Endothelial cell (in vitro differentiated cells): ENCODE results near the gene NEGR1. TPM values are rescaled to one million over a fixed set of nuclear protein-coding genes. Genes with fewer than 3 reads are reported as not detected.

Source experiments
- DNase-seq: peaks from one replicate; pipeline ENCODE4 v3.0.0; 2021; ENCODE audit warnings: low spot score
- H3K27ac Mint-ChIP-seq: one replicate; pipeline ENCODE4 v1.8.0; 2021; ENCODE audit warnings: mixed read lengths, inconsistent platforms; ENCODE audit not compliant: unreplicated experiment
- H3K27me3 Mint-ChIP-seq: one replicate; pipeline ENCODE4 v1.8.0; 2021; ENCODE audit warnings: mild to moderate bottlenecking, moderate library complexity, mixed read lengths, inconsistent platforms; ENCODE audit not compliant: unreplicated experiment
- H3K36me3 Mint-ChIP-seq: one replicate; pipeline ENCODE4 v1.8.0; 2021; ENCODE audit warnings: mild to moderate bottlenecking, low read depth, mixed read lengths, inconsistent platforms; ENCODE audit not compliant: unreplicated experiment
- H3K4me1 Mint-ChIP-seq: one replicate; pipeline ENCODE4 v1.8.0; 2021; ENCODE audit warnings: mild to moderate bottlenecking, mixed read lengths, inconsistent platforms; ENCODE audit not compliant: unreplicated experiment
- H3K4me3 Mint-ChIP-seq: one replicate; pipeline ENCODE4 v1.8.0; 2021; ENCODE audit warnings: mild to moderate bottlenecking, mixed read lengths, inconsistent platforms; ENCODE audit not compliant: unreplicated experiment
- H3K9me3 Mint-ChIP-seq: one replicate; pipeline ENCODE4 v1.8.0; 2021; ENCODE audit warnings: mixed read lengths, inconsistent platforms; ENCODE audit not compliant: unreplicated experiment
- total RNA-seq: library from RNA; stranded (reverse); fragmentation: NEBNext Ultra II Directional; extraction: Animal tissue kit (Norgen Biotek cat#: 25700); gene quantifications from one replicate; pipeline ENCODE4 v1.2.1, GENCODE V29; 2021; ENCODE audit not compliant: unreplicated experiment
- TF ChIP-seq, protein P1 (sequence below): fragments of 200-600 bp; sonication (generic); IDR thresholded peaks from one replicate; pipeline ENCODE4 v1.5.0; 2021; ENCODE audit warnings: antibody characterized with exemption; ENCODE audit not compliant: unreplicated experiment

Gene NEGR1
- total RNA-seq, 1 donor from 2014 or later: 2.9 TPM

DNA sequence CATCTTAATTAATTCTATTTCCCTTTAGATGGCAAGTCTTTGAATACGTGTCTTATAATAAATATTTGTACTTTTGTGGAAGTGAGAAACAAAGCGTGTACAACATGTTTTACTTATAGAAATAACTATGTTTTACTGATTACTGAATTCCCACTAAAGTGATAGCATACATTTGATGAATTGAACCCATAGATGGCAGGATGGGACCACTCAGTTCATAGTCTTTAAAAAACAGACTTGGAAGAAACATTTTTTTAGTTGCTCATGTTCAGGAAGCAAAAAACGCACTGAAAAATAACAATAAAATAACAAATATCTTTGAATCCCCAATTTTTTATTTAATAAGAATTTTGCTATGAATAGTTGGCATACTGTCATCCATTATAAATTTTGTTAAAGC, 694.4 kb downstream of the NEGR1 start:
- TF ChIP-seq, protein P1, sequence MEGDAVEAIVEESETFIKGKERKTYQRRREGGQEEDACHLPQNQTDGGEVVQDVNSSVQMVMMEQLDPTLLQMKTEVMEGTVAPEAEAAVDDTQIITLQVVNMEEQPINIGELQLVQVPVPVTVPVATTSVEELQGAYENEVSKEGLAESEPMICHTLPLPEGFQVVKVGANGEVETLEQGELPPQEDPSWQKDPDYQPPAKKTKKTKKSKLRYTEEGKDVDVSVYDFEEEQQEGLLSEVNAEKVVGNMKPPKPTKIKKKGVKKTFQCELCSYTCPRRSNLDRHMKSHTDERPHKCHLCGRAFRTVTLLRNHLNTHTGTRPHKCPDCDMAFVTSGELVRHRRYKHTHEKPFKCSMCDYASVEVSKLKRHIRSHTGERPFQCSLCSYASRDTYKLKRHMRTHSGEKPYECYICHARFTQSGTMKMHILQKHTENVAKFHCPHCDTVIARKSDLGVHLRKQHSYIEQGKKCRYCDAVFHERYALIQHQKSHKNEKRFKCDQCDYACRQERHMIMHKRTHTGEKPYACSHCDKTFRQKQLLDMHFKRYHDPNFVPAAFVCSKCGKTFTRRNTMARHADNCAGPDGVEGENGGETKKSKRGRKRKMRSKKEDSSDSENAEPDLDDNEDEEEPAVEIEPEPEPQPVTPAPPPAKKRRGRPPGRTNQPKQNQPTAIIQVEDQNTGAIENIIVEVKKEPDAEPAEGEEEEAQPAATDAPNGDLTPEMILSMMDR: no peak
- no peaks in the 10 kb centered on the region for H3K4me1 Mint-ChIP-seq
- no peak for DNase-seq
- H3K9me3 Mint-ChIP-seq: no peaks in the 10 kb centered on the region
- H3K4me3 Mint-ChIP-seq: no peak overlapping the region
- H3K36me3 Mint-ChIP-seq: no peaks in the 10 kb centered on the region
- no peak overlapping the region for H3K27ac Mint-ChIP-seq
- H3K27me3 Mint-ChIP-seq: no peaks in the 10 kb centered on the region

DNA sequence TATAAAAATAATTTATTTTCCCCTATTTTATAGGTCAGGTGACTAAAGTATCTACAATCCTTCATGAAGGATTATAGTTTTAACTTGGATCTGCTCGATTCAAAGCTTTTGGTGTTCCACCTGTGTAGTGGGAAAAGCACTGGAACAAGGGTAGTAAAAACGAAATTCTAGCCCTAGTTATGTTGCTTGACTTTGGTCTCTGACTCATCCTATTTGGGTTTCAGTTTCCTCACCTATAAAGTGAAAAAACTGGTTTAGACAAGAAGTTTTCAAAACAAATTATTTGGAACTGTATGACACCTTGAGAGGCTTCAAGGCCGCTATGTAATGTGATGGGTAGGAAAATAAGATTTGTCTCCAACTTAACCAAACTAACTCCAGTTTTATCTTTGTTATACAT, 696.3 kb downstream of the NEGR1 start:
- no peak for DNase-seq
- Mint-ChIP-seq H3K36me3 (no peaks in the 10 kb centered on the region), H3K4me3 (no peak overlapping the region), H3K4me1 (no peaks in the 10 kb centered on the region), H3K9me3 (no peaks in the 10 kb centered on the region), H3K27ac (no peak overlapping the region), H3K27me3 (no peaks in the 10 kb centered on the region)
- TF ChIP-seq, protein P1: no peak

DNA sequence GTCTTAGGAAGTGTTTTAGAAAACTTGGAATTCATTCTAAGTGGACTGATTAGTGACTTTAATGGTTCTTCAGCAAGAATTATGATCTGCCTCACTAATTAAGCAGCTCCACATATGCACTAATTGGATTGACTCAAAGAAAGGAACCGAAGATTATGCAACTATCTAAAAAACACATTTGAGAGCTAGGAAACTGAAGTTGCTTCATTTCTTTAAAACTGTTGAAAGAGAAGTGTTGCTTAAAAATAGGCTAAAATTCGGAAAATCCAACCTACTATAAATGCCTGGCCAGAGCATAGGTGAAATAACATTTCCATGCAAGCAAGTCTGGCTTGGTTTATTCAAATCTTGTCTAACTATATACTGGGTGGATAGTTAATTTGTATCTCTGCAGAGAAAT, 698.6 kb downstream of the NEGR1 start:
- no peak overlapping the region for H3K27ac Mint-ChIP-seq
- TF ChIP-seq, protein P1: no peak
- DNase-seq: no peak

DNA sequence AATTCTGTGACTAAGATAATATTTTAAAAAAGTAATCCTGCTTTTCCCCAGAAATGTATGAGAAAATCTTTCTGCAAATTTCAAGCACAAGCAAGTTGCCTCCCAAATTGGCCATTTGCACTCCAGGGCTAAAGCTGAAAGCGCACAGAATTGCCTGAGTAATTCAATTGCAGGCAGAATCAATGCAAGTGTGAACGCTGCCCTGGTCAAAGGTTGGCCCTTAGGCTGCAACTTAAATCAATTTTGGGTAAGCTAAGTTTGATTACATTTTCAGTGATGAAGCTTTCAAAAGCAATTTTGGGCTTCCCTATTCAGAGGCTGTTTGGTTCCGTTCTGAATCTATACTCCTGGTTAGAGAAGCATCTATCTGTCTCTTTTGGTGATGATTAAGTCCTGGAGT, 699.7 kb downstream of the NEGR1 start:
- no peaks in the 10 kb centered on the region for H3K36me3 Mint-ChIP-seq
- no peaks in the 10 kb centered on the region for H3K9me3 Mint-ChIP-seq
- no peaks in the 10 kb centered on the region for H3K27me3 Mint-ChIP-seq
- no peak overlapping the region for H3K27ac Mint-ChIP-seq
- DNase-seq: no peak
- no peak overlapping the region for H3K4me3 Mint-ChIP-seq
- TF ChIP-seq, protein P1: no peak
- no peaks in the 10 kb centered on the region for H3K4me1 Mint-ChIP-seq

More for the DNA sequence above, 698.6 kb downstream of the NEGR1 start:
- H3K4me3 Mint-ChIP-seq: no peak overlapping the region
- no peaks in the 10 kb centered on the region for H3K4me1 Mint-ChIP-seq
- H3K27me3 Mint-ChIP-seq: no peaks in the 10 kb centered on the region
- H3K9me3 Mint-ChIP-seq: no peaks in the 10 kb centered on the region
- no peaks in the 10 kb centered on the region for H3K36me3 Mint-ChIP-seq

DNA sequence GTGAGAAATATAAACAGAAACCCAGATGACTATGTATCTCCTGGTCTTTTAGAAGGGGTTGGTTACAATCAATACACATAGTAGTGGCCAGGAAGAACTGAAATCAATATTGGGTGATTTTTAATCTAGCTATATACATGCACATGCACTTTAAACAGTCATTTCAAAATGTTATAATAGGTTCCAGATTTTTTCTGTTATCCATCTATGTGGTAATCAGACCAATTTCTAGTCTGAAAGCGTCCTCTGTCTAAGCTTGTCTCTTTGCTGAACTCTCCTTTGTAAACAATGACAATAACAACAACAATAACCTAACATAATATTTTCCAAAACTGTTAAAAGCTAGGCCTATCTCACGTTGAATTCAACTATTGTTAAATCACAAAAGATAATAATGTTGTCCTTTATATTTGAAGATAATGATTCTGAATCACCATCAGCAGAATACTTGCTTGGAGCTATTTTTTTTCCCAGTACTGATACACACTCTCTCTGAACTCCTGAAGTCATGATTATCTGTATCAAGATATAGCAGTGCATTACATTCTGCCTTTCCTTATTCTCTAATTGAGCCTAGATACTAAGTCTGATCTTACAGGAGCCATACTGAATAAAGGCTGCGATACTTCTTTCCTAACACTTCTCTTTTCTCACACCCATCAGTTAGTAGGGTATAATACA, 704.7 kb downstream of the NEGR1 start:
- no peaks in the 10 kb centered on the region for H3K27me3 Mint-ChIP-seq
- H3K36me3 Mint-ChIP-seq: no peaks in the 10 kb centered on the region
- DNase-seq: no peak
- H3K9me3 Mint-ChIP-seq: no peaks in the 10 kb centered on the region
- no peaks in the 10 kb centered on the region for H3K4me1 Mint-ChIP-seq
- no peak overlapping the region for H3K27ac Mint-ChIP-seq
- TF ChIP-seq, protein P1: no peak
- no peak overlapping the region for H3K4me3 Mint-ChIP-seq
